Renal cortical epithelial cell (primary cell): ENCODE results near the gene GJA5. TPM values are rescaled to one million over a fixed set of nuclear protein-coding genes. Genes with fewer than 3 reads are reported as not detected.

ENCODE experiments used
- DNase-seq: peaks from one replicate; pipeline ENCODE4 v3.0.0-alpha.2; 2011; ENCODE audit warnings: low read depth
- total RNA-seq: library from RNA; depleted of rRNA; stranded (reverse); fragments of >200 nt; gene quantifications from 2 replicates; pipeline ENCODE4 v1.2.3, GENCODE V29; 2014

The GJA5 gene
- total RNA-seq, 1 donor from 2014 or later = 0.10 TPM

DNA sequence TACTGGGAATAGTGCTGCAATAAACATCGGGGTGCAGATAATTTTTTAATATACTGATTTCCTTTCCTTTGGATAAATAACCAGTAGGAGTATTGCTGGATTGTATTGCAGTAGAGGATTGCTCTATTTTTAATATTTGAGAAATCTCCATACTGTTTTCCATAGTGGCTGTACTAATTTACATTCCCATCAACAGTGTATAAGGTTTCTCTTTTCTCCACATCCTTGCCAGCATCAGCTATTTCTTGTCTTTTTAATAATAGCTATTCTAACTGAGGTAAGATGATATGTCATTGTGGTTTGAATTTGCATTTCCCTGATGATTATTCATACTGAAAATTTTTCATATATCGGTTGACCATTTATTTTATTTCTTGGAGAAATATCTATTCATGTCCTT lies 31.1 kb downstream of the GJA5 start:
- no peak for DNase-seq

DNA sequence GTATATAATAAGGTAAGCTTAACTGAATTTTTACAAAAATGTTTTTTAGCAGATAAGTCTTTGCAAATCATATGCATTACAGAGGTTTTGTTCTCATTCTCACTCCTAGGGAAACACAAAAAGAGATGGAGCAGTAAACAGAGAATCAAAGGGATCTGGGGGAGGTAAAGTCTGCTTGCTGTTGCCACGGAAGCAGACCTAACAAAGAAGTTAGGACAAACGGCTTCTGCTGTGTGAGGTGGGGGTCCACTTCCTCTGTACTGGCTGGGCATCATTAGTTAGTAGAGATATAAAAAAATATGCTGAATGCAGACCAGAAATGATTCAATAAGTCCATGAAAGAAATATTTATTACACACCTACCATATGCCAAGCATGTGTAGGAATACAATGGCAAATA lies 34.2 kb downstream of the GJA5 start:
- no peak for DNase-seq

DNA sequence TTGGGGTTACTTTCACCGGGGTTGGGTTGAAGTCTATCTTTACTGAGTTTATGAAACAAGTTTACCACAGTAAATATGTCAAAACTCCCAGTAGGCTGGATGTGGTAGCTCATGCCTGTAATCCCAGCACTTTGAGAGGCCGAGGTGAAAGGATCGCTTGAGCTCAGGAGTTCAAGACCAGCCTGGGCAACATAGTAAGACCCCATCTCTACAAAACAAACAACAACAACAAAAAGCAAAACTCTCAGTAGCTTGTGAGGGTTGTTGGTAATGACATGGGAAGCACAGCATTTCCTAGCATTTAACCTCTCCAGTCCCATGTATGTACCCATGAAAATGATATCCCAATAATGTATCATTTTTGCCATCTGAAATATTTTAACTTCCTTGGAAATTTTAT lies 34.7 kb downstream of the GJA5 start:
- DNase-seq = no peak

DNA sequence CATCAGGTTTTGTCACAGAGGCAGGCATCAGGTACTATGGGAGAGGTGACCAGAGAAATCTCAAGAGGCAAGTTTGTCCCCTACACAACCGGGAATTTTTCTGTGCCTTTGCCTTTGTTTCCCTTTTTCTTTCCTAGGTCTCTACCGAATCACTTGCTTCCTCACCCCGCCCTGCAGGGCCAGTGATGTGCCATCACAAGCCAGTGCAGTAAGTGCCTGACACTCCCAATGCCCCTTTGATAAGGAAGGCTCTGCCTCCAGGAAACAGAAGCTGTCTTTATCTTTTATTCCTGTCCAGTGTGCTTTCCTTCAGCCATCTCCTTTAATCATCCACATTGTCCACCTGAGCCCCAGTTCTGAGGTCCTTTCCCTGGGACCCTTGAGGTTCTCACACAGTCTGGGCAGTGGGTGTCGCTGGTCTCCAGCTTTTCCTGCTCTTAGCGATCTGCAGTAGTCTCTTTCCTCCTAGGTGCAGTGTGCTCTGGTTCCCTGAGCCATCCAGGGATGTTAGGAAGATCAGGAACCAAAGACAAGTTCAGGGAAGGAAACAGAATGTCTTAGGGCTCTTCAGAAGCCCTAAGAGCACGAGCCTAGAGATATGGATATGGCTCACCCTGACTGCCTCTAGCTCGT lies 36.6 kb downstream of the GJA5 start:
- peak; percentile 54 for DNase-seq

DNA sequence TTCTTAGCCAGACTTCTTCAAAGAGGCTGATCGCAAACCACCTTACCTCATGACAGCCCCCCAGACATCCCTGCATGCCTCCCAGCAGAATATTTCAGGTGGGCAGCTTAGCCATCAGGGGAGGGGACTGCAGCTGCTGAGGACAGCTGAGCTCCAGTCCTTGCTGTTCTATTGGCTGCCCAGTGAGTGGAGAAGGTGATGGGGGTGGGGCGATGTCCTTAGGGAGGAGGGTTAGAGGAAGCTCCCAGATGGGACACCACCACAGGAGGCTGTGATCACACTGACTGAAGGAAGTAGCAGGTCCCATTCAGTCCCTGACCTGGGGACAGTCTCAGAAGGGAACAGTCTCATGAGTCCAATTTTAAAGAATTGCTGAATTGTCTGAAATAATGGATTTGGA lies 38.3 kb downstream of the GJA5 start:
- no peak for DNase-seq

DNA sequence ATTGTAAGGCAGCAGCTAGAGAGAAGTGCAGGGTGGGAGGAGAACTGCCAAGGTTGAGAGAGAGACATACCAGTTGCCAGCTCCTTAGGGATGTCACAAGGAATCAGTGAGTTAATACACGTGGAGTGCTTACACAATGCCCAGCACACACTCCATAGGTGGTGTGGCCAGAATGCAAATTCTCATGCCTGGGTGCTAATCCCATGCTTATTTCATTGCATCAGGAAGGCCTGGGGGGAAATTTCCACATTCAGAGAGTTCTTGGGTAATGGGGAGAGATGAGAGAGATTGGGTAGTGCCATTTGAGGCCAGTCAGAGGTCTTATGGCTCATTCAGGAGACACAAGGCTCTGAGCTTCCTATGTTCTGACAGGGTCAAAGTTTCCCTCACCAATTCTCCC lies 38.7 kb downstream of the GJA5 start:
- DNase-seq = peak; percentile 91

DNA sequence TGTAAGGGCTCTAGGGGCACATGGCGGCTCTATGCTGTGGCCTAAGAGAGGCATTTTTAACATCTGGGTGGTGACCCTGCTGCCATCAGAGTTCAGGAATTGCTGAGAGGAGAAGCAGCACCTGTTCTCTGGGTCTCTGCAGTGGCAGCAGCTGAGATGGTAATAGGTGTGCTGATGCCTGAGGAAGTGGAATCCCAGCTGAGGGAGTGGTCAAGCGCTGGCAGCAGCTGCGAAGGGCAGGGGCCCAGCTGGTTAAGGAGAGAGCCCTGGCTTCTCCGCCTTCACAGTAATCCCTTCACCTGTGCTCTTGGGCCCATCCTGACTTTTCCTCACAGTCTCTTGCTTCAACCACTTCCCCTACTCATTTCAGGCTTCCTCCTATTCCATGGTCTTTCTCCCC lies 39.8 kb downstream of the GJA5 start:
- no peak for DNase-seq

DNA sequence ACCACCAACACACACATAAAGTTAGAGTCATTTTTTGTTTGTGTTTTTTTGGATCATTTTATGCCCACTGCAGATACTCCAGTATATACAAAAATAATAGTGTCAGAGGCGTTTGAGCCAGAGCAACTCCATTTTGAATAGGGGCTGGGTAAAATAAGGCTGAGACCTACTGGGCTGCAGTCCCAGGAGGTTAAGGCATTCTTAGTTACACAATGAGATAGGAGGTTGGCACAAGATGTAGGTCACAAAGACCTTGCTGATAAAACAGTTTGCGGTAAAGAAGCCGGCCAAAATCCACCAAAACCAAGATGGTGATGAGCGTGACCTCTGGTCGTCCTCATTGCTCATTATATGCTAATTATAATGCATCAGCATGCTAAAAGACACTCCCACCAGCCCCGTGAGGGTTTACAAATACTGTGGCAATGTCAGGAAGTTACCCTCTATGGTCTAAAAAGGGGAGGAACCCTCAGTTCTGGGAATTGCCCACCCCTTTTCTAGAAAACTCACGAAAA lies 40.6 kb downstream of the GJA5 start:
- DNase-seq = no peak

DNA sequence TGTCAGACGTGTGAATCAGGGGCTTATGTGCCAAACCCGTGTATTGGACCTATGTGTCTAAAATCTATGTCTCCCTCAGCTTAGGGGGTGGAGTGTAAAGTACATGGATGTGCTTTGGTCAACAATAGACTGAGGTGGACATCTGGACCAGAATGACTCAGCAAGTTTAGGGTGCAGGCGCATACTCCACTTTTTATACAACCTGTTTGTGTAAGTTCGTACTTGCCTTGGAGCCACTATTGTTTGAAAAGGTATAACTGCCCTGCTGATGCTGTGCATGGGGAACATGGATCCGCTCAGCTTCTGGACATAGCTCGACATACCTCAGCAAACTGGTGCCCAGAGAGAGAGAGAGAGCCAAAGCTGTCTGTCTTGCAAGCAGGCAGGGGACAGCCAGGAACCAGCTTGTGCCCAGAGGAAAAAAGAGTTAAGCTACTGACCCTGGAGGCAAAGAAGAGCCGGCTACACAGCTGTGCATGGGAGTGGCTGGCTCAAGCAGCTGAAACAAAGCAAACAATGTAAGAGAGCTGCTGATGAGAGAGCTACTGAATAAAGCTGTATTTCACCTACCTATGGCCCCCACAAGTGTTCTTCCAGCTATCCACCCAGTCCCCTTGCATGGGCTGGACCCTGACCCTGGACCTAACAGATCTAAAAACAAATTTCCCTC lies 41.2 kb downstream of the GJA5 start:
- DNase-seq = no peak

DNA sequence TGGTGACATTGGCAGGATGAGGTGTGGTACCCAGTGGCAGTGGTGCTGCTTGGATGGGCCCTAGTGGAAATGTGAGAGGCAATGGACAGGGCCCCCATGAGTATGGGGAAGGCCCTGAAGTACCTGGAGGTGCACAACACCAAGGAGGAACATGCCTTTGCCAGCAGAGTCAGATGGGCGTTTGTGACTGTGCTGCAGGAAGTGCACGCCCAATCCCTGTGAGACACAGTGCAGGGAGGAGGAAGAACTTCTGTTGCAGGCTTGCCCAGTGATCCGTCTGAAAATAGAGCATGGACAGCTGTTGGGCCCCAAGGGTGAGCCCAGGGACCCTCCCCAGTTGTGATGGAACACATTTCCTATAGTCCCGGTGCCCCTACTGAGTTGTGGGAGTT lies 42.7 kb downstream of the GJA5 start:
- DNase-seq = peak; percentile 19

DNA sequence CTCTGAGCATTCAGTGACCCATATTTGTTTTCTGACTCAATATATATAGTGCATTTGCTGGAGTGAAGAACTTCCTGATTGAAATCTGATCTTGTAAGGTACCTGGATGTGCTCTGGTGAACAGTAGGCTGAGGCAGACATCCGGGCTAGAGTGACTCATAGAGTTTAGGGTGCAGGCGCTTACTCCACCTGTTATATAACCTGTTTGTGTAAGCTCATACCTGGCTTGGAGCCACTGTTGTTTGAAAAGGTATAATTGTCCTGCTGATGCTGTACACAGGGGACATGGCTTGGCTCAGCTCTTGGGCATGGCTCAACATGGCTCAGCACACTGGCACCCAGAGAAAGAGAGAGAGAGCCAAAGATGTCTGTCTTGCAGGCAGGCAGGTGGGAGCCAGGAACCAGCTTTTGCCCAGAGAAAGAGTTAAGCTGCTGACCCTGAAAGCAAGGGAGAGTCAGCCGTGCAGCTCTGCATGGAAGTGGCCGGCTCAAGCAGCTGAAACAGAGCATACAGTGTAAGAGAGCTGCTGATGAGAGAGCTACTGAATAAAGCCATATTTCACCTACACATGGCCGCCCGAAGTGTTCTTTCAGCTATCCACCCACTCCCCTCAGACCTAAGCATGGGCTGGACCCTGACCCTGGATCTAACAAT lies 43.2 kb downstream of the GJA5 start:
- peak; percentile 99 for DNase-seq

DNA sequence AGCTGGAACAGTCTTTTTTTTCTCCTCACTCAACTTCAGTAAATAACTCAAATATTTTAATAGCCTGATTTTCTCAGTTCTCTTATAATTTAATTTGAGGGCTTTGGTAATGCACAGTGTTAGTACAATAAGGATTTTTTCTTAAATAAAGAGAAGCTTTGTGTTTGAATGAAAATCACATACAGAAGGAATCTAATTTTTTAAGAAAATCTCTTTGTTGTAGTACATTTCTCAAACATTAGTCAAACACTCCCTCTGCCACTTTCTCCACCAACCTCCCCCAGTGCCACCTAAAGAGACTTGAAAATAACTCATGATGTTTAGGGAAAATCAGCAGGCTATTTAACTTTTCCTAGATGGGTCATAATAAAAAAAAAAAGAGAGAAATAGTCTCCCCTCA lies 47.8 kb downstream of the GJA5 start:
- DNase-seq = no peak

Other genes with a start within 250 kb of the GJA5 start
- gene BCL9, start 219.1 kb downstream of the GJA5 start, total RNA-seq = 4.9 and 17.2 TPM in 2 replicates
- gene ACP6, start 90.1 kb downstream of the GJA5 start, total RNA-seq = 8.0 and 9.5 TPM in 2 replicates
- gene GJA8, start 142.2 kb upstream of the GJA5 start, total RNA-seq = not detected in 2 replicates
- gene GPR89B, start 167.8 kb upstream of the GJA5 start, total RNA-seq = 18.1 and 26.4 TPM in 2 replicates